ENCODE data around the gene APOLD1. TPM values are rescaled to one million over a fixed set of nuclear protein-coding genes. Genes with fewer than 3 reads are reported as not detected.
"Not testable (repeated sequence)": the region's sequence is repeated elsewhere in the genome, so short reads cannot be mapped to it uniquely, and the experiment has no call there.

APOLD1 gene
- polyA plus RNA-seq, 1 experiment = 7.2 TPM

GRCh38 chr12:12837813-12838153 lies 52.3 kb downstream of the APOLD1 start:
- Histone ChIP-seq H3K36me3 (ENCODE audit: control insufficient read depth, insufficient read depth, low read length) (peaks cover 4% of the 10 kb centered on the region), H3K27me3 (ENCODE audit: control insufficient read depth, insufficient read depth, low read length) (no peaks in the 10 kb centered on the region), H3K4me3 (ENCODE audit: low read depth, low read length) (no peak overlapping the region)
- TF ChIP-seq, protein P1, sequence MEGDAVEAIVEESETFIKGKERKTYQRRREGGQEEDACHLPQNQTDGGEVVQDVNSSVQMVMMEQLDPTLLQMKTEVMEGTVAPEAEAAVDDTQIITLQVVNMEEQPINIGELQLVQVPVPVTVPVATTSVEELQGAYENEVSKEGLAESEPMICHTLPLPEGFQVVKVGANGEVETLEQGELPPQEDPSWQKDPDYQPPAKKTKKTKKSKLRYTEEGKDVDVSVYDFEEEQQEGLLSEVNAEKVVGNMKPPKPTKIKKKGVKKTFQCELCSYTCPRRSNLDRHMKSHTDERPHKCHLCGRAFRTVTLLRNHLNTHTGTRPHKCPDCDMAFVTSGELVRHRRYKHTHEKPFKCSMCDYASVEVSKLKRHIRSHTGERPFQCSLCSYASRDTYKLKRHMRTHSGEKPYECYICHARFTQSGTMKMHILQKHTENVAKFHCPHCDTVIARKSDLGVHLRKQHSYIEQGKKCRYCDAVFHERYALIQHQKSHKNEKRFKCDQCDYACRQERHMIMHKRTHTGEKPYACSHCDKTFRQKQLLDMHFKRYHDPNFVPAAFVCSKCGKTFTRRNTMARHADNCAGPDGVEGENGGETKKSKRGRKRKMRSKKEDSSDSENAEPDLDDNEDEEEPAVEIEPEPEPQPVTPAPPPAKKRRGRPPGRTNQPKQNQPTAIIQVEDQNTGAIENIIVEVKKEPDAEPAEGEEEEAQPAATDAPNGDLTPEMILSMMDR (IDR thresholded peaks at IDR 0.05; ENCODE audit: insufficient read depth, low read depth, low read length) = no peak
- DNase-seq (ENCODE audit: low read depth) = no peak
- ChIA-PET CTCF (interaction anchor here (1.1 to 3.9 kb wide), 13 partner anchors 15 to 229 kb away, joined by 3 to 41 read pairs (median 6); partner anchors contain the start of gene GPRC5A), POLR2A (interaction anchor here (0.7 kb wide), 2 partner anchors 16 to 40 kb away, joined by 6 to 10 read pairs; no protein-coding TSS in a partner anchor)

GRCh38 chr12:12839003-12839395 lies 53.5 kb downstream of the APOLD1 start:
- H3K36me3 ChIP-seq (ENCODE audit: control insufficient read depth, insufficient read depth, low read length) = no peaks in the 10 kb centered on the region; the same call in 1 of the 2 replicates
- no peak for DNase-seq (ENCODE audit: low read depth)
- ChIA-PET CTCF (interaction anchor here (0.7 to 3.9 kb wide), 6 partner anchors 14 to 138 kb away, joined by 3 to 41 read pairs (median 11); partner anchors contain the start of gene GPRC5A), POLR2A (no interaction called here)
- TF ChIP-seq, protein P1 (IDR thresholded peaks at IDR 0.05; ENCODE audit: insufficient read depth, low read depth, low read length) = no peak
- no peak overlapping the region for H3K4me3 ChIP-seq (ENCODE audit: low read depth, low read length)
- no peaks in the 10 kb centered on the region for H3K27me3 ChIP-seq (ENCODE audit: control insufficient read depth, insufficient read depth, low read length)

DNA sequence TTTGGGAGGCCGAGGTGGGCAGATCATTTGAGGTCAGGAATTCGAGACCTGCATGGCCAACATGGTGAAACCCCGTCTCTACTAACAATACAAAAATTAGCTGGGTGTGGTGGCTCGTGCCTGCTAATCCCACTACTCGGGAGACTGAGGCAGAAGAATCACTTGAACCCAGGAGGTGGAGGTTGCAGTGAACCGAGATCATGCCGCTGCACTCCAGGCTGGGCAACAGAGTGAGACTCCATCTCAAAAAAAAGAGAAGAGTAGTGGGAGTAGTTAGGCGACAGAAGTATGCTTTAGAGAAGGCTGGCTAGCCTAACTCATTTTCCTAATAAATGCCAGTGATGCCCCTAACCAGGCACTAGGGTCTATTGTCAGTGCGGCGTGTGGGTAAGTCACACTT lies 54.0 kb downstream of the APOLD1 start:
- DNase-seq (ENCODE audit: low read depth); H3K36me3 ChIP-seq (ENCODE audit: control insufficient read depth, insufficient read depth, low read length); H3K4me3 ChIP-seq (ENCODE audit: low read depth, low read length); H3K27me3 ChIP-seq (ENCODE audit: control insufficient read depth, insufficient read depth, low read length); POLR2A ChIA-PET: not testable (repeated sequence)
- CTCF ChIA-PET = interaction anchor here (0.7 to 1.4 kb wide), 2 partner anchors 17 to 138 kb away, joined by 3 read pairs; no protein-coding TSS in a partner anchor

GRCh38 chr12:12839873-12840579 lies 54.6 kb downstream of the APOLD1 start:
- POLR2A ChIA-PET = no interaction called here
- no peaks in the 10 kb centered on the region; the same call in none of the 2 replicates for H3K36me3 ChIP-seq (ENCODE audit: control insufficient read depth, insufficient read depth, low read length)
- TF ChIP-seq, protein P1 (IDR thresholded peaks at IDR 0.05; ENCODE audit: insufficient read depth, low read depth, low read length) = no peak
- no peaks in the 10 kb centered on the region for H3K27me3 ChIP-seq (ENCODE audit: control insufficient read depth, insufficient read depth, low read length)
- peak; percentile 81 for DNase-seq (ENCODE audit: low read depth)
- no peak overlapping the region for H3K4me3 ChIP-seq (ENCODE audit: low read depth, low read length)
- CTCF ChIA-PET = interaction anchor here (0.6 to 0.7 kb wide), 2 partner anchors 18 to 257 kb away, joined by 3 read pairs; no protein-coding TSS in a partner anchor

GRCh38 chr12:12840580-12840899 lies 55.1 kb downstream of the APOLD1 start:
- ChIA-PET POLR2A (no interaction called here), CTCF (interaction anchor here (0.6 kb wide), 1 partner anchor 257 kb away, joined by 3 read pairs; no protein-coding TSS in a partner anchor)
- no peaks in the 10 kb centered on the region for H3K27me3 ChIP-seq (ENCODE audit: control insufficient read depth, insufficient read depth, low read length)
- H3K4me3 ChIP-seq (ENCODE audit: low read depth, low read length) = no peak overlapping the region
- no peak for DNase-seq (ENCODE audit: low read depth)
- no peaks in the 10 kb centered on the region; the same call in none of the 2 replicates for H3K36me3 ChIP-seq (ENCODE audit: control insufficient read depth, insufficient read depth, low read length)
- TF ChIP-seq, protein P1 (IDR thresholded peaks at IDR 0.05; ENCODE audit: insufficient read depth, low read depth, low read length) = no peak

Small RNA genes within 50 kb of the gene (small RNA-seq; reads per million reads assigned to genes)
- not detected for gene AC007215.1 (ENCODE audit: insufficient read length, low read depth, low replicate concordance)
- gene MIR613 (ENCODE audit: insufficient read length, low read depth, low replicate concordance) = not detected

Other genes starting within 250 kb of the APOLD1 start
- gene DUSP16, start 222.8 kb upstream of the APOLD1 start, polyA plus RNA-seq (2011; rRNA removed) = 5.5 and 7.9 TPM in 2 replicates
- gene CREBL2, start 173.8 kb upstream of the APOLD1 start, polyA plus RNA-seq (2011; rRNA removed) = 15.4 and 25.6 TPM in 2 replicates
- 0.42 and 0.60 TPM in 2 replicates for gene GPR19, start 89.5 kb upstream of the APOLD1 start, polyA plus RNA-seq (2011; rRNA removed)
- gene CDKN1B, start 68.3 kb upstream of the APOLD1 start, polyA plus RNA-seq (2011; rRNA removed) = 19.7 and 21.7 TPM in 2 replicates
- gene DDX47, start 27.7 kb downstream of the APOLD1 start, polyA plus RNA-seq (2011; rRNA removed) = 47.9 and 68.9 TPM in 2 replicates
- gene GPRC5A, start 105.9 kb downstream of the APOLD1 start, polyA plus RNA-seq (2011; rRNA removed) = 230 and 241 TPM in 2 replicates
- gene GPRC5D, start 166.5 kb downstream of the APOLD1 start, polyA plus RNA-seq (2011; rRNA removed) = not detected in 2 replicates
- gene HEBP1, start 214.6 kb downstream of the APOLD1 start, polyA plus RNA-seq (2011; rRNA removed) = 40.6 and 41.9 TPM in 2 replicates

Measured in BJ (cell line).